Epidermal melanocyte (primary cell): ENCODE results near the gene KCNN3.

Source experiments
- DNase-seq: peaks from one replicate; pipeline ENCODE4 v3.0.0; 2011; ENCODE audit warnings: low spot score; ENCODE audit not compliant: insufficient read length

The KCNN3 gene

DNA sequence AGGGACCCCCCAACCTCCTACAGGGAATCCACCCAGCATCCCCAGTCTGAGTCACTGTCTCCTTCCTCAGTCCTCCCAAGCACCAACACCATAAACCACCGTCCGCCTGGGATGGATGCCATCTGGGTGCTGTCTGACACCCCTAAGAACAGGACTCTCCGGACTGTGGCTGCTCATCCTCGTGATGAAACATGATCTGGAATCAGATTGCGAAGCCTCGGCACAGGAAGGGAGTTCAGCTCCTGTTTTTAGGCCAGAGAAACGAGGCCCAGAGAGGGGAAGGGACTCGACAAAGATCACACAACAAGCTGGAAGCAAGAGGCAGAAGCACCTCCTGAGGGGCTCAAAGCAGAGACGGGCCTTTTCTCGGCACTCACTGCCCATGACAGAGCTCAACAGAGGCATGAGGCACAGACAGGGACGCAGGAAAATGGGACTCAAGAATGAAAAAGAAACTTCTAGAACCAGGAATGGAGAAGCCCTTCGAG is 8.4 kb downstream of the KCNN3 start:
- no peak for DNase-seq

DNA sequence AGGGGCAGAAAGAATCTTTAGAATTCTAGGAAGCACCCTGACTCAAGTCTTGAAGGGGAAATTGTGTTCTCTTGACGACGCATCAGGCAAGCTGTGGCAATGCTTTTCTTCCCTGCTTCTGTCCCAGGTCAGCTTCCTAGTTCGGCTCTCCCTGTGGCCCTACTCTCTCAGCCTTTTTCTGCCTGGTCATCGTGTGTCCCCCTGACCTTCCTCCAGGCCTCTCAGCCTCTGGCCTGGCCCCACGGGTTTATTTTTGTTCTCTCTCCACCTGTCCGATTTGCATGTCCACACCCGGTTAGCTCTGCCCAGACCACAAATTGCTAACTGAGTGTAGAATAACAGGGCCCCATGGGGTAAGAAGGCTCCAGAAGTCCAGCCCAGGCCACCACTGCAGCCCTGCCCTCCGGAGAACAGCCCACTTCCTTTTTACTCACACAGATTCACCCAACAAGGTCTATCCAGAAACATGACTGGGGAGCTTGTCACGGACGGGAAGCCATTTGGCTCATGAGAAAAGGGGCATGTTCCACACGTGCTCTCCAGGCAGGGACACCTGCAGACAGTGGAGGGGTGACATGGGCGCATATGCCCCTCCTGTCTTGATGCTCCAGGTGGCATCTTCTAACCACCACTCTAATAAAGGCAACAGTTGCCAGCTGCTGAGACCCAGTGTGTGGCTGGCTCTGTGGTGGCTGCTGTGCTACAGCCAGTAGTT is 9.8 kb downstream of the KCNN3 start:
- DNase-seq = no peak

GRCh38 chr1:154859786-154860155 is 10.3 kb downstream of the KCNN3 start:
- DNase-seq = no peak

DNA sequence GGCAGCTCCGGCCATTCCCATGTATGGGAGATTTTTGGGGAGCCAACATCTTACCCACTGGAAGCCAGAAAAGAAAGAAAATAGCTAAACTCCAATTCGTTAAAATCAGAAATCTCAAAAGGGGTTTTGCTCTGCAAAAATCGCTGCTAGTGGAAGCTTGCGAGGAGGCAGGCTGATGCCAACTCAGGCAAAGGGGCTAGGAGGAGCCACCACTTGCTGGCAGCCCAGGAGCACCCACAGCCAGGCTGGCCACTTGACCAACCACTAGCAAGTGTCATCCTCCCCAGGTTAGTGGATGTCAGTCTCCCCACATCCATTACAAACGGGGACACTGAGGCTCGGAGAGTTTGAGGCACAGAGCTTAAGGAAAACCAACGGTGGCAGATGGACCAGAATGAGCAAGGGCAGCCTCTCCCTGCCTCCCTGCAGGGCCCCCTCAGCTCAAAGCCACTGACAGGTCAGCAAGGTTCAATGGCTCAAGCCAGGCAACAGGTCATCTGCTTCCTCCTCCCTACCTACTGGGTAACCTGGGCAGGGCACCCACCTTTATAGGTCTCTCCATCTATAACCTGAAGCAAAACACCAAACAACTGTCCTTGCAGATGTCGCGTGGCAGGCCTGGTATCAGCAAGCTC is 10.8 kb downstream of the KCNN3 start:
- DNase-seq = no peak

DNA sequence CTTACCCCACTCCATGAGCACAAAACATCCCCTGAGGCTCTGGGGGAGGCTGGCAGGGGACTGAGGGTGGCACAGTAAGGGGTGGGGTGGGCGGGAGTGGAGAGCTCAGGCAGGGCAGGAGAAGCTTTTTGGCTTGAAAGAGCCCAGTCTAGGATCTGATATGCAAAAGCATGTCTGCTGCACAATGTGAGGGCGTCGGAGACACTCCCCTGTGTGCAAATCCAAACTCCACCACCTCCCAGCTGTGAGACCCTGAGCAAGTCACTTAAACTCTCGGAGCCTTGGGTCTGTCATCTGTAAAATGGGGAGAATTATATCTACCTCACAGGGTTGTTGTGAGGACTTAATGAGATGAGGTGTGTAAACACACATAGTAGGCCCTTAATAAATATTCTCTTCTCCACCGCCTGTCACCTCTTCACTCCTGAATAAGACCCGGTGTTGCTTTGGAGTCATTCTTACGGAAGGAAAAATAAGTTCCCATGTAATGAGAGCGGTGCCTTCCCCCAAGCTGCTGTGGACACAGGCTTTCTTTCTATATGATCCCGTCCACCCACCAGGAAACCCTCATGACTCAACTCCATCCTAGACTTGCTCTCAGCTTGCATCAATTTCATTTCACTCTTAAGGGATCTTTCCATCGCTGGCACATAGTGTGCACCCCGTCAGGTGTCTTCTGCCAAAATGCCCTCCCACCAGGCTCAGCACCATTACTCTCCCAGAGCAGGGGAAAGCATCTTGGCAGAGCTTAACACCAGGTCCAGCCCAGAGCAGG is 12.5 kb downstream of the KCNN3 start:
- DNase-seq = no peak

GRCh38 chr1:154857022-154857421 is 13.1 kb downstream of the KCNN3 start:
- no peak for DNase-seq

GRCh38 chr1:154856544-154856943 is 13.5 kb downstream of the KCNN3 start:
- DNase-seq = no peak

DNA sequence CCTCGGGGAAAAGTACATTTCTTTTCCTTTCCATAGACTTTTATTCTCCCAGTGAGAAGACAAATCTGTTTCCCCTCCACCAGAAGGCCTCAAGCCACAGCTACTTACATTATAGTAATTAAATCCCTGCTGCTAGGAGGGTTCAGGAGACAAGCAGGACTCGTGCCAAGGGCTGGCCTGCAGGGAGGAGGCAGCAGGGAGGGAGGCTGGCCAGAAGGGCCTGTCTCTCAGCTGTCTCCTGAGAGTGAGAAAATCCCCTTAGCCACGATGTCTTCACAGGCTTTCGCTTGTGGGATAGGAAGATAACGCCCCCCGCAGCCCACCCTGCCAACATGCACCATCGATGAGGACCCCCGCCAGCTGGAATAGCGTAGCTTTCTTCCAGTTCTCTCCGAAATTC is 14.0 kb downstream of the KCNN3 start:
- DNase-seq = no peak

GRCh38 chr1:154855186-154855851 is 14.8 kb downstream of the KCNN3 start:
- DNase-seq = no peak

GRCh38 chr1:154852845-154853244 is 17.2 kb downstream of the KCNN3 start:
- no peak for DNase-seq

DNA sequence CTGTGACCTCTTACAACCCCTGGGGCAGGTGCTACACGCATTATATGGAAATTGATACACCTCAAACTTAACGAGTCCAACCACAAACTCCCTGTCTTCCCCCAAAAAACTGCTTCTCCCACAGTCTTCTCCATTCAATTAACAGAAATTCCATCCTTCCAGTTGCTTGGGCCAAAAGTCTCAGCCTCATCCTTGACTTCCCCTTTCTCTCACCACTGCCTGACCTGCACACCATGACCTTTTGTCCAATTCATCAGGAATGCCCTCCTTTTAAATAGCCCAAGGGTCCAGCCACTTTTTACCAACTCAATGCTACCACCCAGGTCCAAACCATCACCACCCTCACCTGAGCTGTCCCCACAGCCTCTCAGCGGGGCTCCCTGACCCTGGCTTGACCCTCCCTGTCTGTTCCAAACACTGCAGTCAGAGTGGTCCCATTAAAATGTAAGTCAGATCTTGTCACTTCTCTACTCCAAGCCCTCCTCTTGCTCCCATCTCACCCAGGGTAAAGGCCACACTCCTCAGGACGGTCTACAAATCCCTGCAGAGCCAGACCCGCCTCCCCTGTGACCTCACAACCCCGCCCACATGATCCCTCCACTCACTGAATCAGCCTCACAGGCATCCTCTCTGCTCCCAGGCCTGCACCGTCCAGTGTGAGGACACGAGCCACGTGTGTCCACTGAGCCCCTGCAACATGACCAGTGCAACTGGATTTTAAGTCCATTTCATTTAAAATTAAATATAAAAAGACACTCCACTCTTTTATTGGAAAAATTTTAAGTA is 18.5 kb downstream of the KCNN3 start:
- no peak for DNase-seq

DNA sequence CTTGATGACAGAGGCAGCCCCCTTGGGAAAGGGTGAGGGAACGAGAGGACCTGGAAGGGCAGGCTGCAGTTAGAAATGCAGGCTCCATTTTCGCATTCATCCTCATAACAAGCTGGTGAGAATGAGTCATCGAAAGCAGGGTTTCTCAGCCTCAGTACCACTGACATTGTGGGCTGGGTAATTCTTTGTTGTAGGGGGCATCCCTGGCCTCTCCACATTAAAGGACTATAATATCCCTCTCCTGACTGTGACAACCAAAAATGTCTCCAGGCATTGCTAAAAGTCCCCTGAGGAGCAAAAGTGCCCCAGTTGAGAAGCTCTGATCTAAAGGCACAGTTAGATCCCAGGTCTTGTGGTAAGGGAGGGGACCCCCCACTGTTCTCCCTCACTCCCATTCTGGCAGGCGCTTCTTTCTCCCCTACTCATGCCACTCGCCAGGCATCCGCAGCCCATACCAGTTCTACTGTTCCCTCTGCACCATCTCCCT is 20.4 kb downstream of the KCNN3 start:
- DNase-seq = no peak

- no peak for DNase-seq
Observed at GRCh38 chr1:154848983-154849382, 21.1 kb downstream of the KCNN3 start.

GRCh38 chr1:154847891-154848290 is 22.2 kb downstream of the KCNN3 start:
- no peak for DNase-seq

- no peak for DNase-seq
Observed at GRCh38 chr1:154846565-154847442, 23.3 kb downstream of the KCNN3 start.

DNA sequence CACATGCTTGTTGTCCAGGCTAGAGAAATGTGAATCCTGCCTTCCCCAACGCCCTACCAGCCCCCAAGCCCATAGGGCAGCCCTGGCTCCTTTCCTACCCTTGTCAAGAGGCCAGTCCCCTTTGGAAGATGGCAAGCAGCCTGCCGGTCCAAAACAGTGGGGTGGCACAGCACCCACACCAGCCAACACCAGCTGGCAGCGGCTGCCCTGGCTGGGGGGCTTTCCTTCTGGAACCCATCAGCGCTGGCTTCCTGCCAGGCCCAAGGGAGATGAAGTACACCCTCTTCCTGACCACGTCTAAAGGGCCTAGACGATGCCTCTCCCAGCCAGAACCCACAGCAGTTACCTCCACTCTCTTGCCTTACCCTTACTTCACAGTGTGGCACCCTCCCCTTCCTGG is 24.2 kb downstream of the KCNN3 start:
- no peak for DNase-seq

- no peak for DNase-seq
Observed at GRCh38 chr1:154845174-154845573, 24.9 kb downstream of the KCNN3 start.

DNA sequence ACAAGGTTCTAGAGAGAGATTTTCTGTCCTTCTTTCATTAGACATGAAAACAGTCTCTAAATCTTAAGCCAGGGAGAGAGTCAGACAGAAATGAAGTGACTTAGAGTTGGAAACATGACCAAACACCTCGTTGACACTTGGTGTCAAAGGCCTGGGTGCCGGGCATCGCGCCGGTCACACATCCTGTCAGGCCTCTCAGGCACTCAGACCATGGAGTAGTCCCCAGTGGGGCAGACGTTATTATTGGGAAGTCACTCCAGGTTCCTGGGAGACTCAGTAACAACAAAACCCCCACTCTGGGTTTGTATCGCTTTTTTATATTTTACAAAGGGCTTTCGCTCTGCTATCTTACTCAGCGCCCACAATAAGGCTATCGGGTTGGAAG is 25.8 kb downstream of the KCNN3 start:
- DNase-seq = no peak

- DNase-seq = no peak
Observed at GRCh38 chr1:154843636-154844296, 26.3 kb downstream of the KCNN3 start.
